ENCODE results near the gene GNAI3.

Gene GNAI3

GRCh38 chr1:109625601-109626560 is 77.5 kb downstream of the GNAI3 start:
- DNase-seq = no peak

- DNase-seq = no peak
Measured at GRCh38 chr1:109626682-109627408, 78.4 kb downstream of the GNAI3 start.

GRCh38 chr1:109627692-109628399 is 79.4 kb downstream of the GNAI3 start:
- DNase-seq = no peak

- DNase-seq = no peak
Measured at GRCh38 chr1:109628540-109629321, 80.3 kb downstream of the GNAI3 start.

GRCh38 chr1:109629372-109630030 is 81.1 kb downstream of the GNAI3 start:
- DNase-seq = no peak

GRCh38 chr1:109630081-109630897 is 81.9 kb downstream of the GNAI3 start:
- no peak for DNase-seq

GRCh38 chr1:109630898-109631512 is 82.6 kb downstream of the GNAI3 start:
- DNase-seq = no peak

- DNase-seq = no peak
Measured at GRCh38 chr1:109631513-109632505, 83.4 kb downstream of the GNAI3 start.

- no peak for DNase-seq
Measured at GRCh38 chr1:109632671-109633346, 84.4 kb downstream of the GNAI3 start.

- no peak for DNase-seq
Measured at GRCh38 chr1:109634292-109634691, 85.9 kb downstream of the GNAI3 start.

GRCh38 chr1:109634771-109635750 is 86.6 kb downstream of the GNAI3 start:
- no peak for DNase-seq

- DNase-seq = no peak
Measured at GRCh38 chr1:109635862-109636200, 87.4 kb downstream of the GNAI3 start.

GRCh38 chr1:109636201-109636952 is 88.0 kb downstream of the GNAI3 start:
- no peak for DNase-seq

GRCh38 chr1:109637446-109637845 is 89.0 kb downstream of the GNAI3 start:
- DNase-seq = no peak

GRCh38 chr1:109639063-109639840 is 90.8 kb downstream of the GNAI3 start:
- no peak for DNase-seq

- DNase-seq = no peak
Measured at GRCh38 chr1:109639841-109640184, 91.4 kb downstream of the GNAI3 start.
